ENCODE results near the gene SERPINB12.

Gene SERPINB12, protein sequence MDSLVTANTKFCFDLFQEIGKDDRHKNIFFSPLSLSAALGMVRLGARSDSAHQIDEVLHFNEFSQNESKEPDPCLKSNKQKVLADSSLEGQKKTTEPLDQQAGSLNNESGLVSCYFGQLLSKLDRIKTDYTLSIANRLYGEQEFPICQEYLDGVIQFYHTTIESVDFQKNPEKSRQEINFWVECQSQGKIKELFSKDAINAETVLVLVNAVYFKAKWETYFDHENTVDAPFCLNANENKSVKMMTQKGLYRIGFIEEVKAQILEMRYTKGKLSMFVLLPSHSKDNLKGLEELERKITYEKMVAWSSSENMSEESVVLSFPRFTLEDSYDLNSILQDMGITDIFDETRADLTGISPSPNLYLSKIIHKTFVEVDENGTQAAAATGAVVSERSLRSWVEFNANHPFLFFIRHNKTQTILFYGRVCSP

DNA sequence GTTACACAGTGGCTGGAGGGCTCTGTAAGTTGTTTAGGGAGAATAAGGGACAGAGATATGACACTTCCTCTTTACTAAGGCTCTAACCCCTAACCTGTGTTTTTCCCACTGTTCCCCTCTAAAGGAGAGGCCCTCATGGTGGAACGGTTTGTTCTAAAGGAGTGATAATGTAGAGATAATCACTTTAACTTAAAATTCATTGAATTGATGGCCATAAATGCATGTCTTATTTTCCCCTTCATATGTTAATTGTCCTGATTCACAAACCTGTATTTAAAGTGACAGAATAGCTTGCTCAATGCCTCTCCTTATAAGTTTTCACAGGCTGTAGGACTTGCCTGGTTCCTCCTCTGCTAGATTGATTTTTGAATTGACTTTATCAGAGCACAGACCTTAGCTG lies at the start of gene SERPINB12:
Gene SERPINB12, plus strand, starts transcription at position 301 of the 400 bp plus-strand sequence. CDS start 13,791 bp downstream, outside the sequence.
- DNase-seq (ENCODE audit: low read depth) = no peak

DNA sequence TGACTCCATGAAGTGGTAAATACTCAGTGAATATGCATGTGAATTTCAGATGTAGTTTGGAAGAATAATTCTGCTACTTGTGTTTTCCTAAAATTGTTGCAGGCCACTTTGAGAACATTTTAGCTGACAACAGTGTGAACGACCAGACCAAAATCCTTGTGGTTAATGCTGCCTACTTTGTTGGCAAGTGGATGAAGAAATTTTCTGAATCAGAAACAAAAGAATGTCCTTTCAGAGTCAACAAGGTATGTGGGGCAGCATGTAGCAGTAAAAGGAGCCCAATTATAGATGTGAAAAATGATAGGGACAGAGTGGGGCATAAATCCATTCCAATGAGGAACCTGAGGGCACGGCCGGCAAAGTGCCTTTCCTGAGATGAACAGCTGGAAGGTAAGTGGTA lies 49.3 kb upstream of the SERPINB12 start:
- DNase-seq (ENCODE audit: low read depth) = no peak

DNA sequence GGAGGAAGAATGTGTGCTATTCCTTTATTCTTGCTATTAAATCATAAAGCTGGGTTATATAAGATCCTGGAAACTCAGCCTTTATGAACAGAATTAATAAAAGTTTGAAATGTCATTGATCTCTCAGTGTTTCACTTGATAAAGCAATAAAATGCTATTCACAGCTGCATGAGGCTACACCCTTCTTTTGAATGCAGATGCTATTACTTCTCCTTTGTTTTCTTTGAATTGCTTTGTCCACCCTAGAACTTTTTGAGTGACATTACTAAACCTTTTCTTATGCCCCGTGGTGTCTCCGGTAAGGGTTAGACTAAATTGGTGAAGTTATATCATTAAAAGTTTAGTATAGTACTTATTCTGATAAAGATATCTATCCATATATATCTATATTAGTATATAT lies 46.5 kb upstream of the SERPINB12 start:
- DNase-seq (ENCODE audit: low read depth) = no peak

DNA sequence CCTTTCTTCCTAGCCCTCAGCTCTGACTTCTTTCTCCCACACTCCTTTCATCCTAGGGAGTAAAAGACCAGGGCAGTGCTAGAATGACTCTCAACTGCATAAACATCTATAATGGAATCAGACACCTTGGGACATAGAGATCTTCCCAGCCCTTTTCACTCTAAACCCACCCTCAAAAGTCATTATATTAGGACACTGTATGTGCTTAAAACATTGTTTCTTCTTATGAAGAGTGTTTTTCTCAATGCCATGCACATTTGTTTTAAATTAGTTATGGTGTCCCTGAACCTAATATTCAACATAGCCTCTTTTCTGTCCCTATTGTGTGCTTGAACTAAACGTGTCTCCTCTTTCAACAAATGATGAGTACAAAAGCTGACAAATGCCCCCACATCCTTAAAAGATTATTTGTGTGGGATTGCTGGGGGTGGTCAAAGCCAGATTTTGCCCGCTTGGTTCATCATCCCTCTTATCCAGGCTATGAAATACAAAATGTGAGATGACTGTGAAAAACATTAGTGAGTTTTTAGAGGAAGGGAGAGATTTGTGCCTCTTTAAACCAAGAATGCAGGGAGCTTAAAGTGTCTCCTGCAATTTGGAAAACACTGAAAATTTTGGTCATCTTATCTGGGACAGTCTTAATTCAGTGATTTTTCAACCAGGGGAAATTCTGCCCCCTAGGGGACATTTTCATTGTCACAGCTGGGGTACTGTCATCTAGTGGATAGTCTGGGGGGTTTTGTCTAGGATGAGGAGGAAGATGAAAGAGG lies 36.4 kb upstream of the SERPINB12 start:
- DNase-seq (ENCODE audit: low read depth) = no peak

DNA sequence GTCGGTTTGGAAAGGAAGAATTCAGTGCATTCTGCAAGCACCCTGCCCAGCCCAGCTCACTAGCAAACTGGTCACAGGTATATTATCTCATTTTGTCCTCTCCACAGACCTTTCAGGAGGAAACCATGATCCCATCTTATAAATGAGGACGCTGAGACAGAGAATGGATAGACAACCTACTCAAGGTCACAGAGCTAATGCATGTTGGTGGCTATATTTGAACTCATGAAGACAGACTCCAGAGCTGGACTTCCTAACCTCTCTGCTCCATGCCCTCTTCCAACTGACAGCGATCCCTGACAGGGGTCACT lies 35.9 kb upstream of the SERPINB12 start:
- no peak for DNase-seq (ENCODE audit: low read depth)

DNA sequence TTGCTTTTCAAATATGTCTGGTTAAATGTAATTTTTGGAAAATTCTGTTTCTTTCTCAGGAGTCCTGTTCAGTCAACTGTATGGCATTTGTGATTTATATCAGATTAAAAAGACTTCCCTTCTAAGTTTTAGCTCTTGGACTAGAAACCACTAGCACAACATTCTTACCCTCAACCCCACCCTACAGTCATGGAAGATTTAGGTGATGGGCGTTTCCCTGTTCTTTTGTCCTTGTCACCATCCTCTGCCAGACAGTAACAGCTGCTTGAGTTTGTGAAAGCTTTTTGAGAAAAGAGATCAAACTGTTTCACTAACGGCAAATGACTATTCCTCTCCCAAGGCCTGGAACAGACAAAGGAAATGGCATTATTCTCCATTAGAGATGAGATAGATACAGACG lies 33.6 kb upstream of the SERPINB12 start:
- DNase-seq (ENCODE audit: low read depth) = no peak

DNA sequence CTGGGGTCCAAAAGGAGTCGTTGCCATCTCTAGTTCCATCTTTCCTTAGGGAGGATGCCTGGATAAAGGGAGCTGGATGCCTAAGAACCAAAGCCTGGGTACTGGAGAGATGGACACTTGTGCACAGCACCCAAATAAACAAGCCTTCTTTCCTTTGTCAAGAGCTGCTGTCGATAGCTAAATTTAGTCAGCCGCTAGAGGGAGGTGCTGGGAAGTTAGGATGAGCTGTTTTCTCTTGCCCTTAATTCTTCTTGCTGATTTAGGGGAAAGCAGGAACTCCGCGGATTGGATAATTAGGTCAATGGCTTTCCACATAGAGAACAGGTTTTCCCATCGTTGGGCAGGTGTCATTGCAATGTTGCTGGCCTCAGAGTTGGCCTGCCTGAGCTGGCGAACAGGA lies 30.9 kb upstream of the SERPINB12 start:
- no peak for DNase-seq (ENCODE audit: low read depth)

DNA sequence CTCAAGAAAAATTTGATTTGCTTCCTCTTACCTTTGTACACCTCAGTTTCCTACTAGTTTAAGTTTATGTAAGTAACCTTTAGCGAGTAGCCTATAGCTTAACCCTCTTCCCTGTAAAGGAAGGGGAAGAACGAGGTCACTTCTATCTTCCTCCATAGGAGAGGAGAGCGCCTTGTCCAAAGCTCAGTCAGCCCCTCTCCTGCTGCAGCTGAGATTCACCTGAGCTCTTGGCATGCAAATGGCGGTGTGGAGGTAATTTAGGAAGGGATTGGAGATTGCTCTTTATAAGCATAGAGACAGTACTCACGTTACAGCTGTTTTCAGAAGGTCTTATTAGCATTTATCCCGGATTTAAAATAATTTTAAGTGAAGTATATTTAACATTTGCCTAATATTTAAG lies 27.8 kb upstream of the SERPINB12 start:
- no peak for DNase-seq (ENCODE audit: low read depth)

DNA sequence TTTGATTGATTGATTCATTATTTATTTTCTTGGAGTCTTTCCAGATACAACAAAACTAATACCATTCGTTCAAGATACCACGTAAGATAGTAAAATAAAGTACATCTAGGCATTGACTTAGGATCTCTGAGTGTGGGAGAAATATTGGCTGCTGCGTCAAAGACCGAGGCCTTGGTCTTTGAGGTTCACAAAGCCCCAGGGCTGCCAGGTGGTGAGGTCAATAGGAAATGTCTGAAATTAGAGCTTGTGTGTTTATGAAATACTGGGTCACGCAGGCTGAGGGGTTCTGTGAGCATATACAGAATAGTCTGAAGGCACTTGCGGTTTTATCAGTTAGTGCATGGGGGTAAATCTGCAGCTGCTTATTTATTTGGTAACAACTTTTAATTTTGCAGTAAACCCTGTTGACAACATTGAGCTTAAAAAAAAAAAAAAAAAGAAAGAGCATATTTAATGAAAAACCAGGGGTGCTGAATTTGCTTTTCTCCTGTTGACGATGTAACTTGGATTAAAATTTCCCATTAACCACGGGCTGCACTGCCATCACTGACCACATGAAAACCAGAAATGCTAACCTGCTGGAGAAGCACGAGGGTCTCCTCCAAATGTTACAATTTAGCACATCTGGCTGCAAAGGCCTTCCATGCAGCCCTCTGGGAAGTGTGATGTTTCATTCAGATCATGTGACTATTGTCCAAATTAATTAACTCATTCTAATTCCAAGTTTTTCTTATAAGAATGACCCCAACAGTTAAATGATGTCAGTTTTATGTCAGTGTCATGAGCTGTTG lies 27.1 kb upstream of the SERPINB12 start:
- DNase-seq (ENCODE audit: low read depth) = no peak

DNA sequence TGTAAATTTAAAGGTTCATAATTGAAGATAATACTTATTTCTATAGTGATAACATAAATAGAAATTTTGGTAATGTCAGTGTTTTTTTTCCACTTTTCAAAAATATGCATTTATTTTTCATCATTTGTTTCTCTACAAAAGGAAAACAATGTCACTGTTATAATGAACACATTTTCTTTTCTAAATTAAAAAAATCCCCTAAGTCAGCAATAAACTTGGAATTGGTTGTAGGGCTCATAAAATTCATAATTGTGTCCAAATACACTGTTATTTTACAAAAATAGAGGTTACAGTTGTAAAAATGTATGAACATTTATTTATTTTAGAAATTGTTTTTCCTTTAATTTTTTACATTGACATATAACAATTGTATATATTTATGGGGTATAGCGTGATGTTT lies 26.4 kb upstream of the SERPINB12 start:
- DNase-seq (ENCODE audit: low read depth) = no peak

DNA sequence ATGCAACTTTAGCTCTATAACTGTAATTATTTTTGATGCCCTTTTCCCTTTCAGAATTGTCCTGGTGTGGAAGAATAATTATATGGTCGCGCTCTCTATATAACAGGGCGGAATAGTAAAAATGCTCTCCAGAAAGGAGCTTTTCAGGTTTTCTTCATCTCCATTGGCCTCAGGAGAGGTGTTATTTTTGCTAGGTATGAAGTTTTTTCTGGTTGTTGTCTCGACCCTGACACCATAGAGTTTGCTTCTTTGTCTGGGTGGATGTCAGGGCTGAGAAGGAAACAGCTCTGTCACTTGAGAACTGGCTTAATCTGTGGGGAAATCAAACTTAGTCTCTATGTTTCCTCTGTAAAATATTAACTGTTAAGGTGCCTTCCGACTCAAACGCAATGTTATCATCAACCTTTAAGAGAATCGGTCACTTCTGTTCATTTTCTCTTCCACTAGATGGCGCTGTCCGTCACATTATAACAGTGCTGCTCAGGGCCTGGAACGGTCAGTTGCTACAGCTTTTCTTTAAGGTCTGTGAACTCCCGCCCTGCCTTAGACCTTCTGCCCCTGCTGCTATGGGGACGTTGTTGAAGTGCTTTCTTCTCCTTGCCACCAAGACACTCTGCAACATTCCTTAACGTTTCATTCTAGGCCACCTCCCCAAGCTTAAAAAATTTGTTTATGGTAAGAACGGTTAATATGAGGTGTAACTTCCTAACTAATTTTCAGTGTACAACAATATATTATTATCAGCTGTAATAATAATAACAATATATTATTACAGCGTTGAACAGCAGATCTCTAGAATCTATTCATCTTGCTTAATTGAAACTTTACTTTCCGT lies 23.8 kb upstream of the SERPINB12 start:
- DNase-seq (ENCODE audit: low read depth) = peak; percentile 36

DNA sequence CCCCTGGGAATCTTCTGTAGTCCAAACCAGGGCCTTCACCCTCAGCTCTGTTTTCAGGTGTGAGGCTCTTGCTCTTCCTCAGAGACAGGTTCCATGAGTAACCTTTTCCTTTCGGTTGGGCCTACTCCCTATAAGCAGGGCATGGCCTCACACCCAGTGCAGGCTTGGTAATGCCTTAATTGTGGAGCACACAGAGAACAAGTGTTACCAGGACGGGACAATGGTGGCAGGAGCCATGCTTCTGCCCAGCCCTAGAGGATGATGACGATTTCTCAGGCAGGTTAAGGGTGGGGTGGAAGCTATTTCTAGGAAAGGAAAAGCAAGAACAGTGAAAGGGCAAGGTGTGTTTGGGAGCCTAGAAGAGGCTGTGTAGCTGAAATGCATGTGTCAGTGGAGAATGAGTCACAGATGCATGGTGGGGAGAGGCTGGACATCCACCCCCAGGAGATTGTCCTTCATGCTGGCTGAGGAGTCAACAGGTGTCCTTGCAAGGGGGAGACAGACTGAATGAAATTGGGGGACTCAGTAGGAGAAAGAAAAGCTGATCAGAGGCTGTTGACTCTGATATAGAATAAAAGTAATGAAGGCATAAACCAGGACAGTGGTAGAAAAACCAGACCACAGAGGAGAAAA lies 22.0 kb upstream of the SERPINB12 start:
- DNase-seq (ENCODE audit: low read depth) = no peak

DNA sequence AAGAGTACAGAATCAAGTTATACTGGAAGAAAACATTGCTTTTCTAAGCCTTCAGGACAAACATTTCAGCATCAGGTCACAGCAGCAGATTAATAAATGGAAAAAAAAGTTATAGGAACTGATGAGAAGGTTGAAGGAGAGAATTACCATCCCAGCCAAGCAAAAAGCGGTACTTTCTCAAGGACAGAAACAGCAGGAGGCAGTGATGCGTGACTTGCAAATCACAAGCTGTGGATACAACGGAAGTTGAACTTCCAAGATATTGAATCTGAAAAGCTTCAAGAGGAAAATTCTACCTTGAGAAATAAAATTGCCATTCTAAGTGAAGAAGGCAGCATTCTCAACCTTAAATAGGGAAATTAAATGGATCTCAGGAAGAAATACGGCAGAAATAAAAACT lies 18.5 kb upstream of the SERPINB12 start:
- DNase-seq (ENCODE audit: low read depth) = no peak

DNA sequence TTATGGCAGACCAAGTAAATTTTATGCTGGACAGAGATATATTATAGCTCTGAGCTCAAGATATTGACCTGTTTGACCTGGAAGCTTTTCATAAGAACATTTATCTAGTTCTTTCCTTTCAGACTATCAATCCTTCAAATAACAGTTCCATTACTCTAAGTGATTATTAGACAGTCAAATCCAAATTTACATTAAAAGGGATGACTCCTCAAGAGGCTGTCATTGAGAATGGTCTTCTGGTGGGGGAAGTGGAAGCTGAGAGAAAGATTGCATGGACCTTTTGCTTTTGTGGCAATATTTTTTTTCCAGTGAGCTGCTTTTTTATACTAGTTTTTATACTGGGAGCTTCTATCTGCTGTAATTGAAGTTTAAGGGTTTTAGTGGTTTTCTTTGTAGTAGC lies 14.9 kb upstream of the SERPINB12 start:
- no peak for DNase-seq (ENCODE audit: low read depth)

DNA sequence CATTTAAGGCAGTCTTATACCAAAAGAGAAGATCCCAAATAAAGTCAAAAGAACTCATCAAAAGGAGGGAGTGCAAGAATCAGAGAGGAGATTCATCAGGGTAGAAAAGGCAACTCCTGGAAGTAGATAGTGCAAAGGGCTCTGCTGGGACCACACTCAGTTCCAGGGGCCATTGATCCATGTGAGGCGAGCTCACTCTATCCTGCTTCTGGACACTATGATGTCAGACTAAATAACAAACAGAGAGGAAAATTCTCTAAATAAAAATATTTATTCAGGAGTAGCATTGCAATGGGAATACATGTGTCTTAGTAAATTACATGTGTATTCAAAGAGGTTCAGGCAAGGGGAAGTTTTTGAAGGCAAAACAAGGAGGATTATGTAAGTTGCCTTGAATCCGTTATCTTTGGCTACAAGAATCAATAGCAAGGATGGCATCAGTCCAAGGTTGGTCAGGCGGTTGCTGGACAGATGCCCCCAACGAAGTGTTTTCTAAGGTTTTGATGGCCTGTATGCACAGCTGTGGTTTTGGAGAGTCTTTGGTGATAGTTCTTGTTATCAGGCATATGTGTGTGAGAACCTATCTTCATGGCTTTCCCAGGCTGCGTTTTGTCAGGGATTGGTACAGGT lies 13.2 kb upstream of the SERPINB12 start:
- DNase-seq (ENCODE audit: low read depth) = no peak

DNA sequence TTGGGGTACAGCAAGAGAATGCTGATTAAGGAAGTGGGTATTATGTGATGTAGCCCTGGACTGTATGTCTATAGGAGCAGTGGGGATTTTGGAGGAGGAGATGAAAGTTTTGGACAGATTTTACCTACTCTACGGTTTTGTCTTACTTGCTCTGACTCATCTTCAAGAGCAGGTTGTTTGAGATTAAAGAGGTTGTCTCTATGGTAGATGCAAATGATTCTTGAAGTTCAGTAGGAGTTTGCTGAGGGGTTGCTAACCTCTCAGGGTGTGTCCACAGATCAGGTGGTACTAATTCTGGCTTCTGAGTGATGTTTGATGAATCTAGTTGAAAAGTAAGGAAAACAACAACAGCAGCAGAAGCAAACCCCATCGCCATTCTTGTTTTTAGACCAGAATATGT lies 9.7 kb upstream of the SERPINB12 start:
- DNase-seq (ENCODE audit: low read depth) = no peak

DNA sequence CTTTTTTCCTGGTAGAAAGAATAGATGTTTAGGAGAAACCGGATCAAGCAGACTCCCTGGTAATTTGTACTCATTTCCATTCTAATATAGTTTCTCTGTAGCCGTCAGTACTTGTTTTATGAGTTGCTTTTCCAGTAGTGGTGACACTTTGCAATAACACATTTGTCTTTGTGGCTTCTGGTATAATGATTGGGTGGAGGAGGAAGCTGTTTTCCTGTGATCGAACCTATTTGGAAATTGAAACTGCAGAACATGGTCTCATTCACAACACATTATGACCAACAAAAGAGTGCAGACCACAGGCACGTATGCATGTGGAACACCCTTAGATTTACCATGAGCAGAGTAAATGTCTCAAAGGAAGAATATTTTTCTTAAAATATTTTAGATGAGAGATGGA lies 7.6 kb upstream of the SERPINB12 start:
- no peak for DNase-seq (ENCODE audit: low read depth)

DNA sequence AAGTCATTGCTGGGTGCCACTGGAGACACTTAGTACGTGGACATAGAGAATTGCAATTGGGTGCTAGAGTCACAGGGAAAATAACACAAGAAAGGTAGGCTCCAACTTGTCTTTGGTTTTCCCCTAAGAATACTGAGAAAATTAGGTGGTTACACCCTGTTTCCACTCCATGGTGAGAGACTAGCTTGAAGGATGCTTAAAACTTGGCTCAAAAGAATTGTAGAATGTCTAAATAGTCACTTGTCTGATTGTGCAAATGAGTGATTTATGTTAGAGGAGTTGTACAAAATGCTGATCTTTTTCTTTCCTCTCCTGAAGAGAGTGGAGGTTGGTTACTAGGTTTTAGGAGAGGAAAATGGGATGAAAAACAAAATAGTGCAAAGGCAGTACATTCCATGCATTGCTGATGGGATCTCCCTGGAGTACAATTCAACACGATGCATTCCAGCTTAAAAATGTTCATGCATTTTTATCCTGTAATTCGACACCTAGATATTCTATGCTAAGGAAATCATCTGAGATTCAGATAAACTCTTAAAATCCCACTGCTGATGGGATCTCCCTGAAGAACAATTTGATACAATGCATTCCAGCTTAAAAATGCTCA lies 2.2 kb upstream of the SERPINB12 start:
- DNase-seq (ENCODE audit: low read depth) = no peak

DNA sequence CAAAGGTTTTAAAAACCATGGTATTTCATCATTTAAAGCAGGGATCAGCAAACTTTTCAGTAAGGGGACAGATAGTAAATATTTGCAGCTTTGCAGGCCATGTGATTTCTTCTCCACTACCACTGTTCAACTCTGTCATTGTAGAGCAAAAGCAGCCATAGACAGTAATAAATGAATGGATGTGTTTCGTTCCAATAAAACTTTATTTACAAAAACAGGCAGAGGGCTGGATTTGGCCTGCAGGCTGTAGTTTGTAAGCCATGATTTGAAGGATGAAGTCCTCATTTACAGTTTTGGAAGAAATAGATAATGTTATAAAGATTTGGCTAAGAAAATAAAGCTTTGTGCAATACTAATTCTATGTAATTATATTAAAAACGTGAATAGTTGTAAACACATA lies 1.8 kb downstream of the SERPINB12 start:
- no peak for DNase-seq (ENCODE audit: low read depth)

DNA sequence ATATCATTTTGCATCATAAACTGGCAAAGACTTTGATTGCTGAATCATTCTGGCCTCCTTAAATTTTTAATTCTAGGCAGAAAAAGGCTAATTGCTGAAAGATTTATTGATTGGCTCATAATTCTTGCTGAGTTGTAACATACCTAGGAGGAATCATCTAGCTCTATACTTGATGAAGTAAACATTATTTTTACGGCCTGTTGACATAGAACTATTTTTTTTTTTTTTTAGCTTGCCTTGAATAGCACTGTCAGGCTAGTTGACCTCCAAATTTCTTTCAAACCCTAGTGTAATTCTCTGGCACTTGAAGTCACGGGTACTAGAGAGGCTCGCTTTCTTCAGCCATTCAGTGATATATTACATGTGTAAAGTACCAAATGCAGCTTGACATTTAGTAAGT lies 2.8 kb downstream of the SERPINB12 start:
- no peak for DNase-seq (ENCODE audit: low read depth)

DNA sequence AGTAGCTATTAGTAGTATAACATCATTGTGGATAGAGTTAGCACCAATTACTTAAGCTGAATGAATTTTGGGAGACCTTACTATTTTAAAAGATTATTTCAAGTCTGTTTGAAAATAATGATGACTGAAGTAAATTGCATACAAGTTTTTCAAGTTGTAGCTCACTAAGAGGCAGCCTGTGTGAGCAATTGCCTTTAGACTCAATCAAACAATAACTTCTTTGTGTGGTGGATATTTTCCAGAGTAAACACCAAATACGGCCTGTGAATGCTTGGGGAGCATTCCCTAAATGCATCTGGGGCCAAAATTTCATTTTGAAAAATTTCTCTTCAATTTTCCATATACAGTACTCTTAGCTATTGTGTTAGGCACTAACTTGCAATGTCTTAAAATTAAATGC lies 7.9 kb downstream of the SERPINB12 start:
- DNase-seq (ENCODE audit: low read depth) = no peak
